DMS 273 treated with DMSO at 0.1 percent for 48 hours (cell line): ENCODE data around the gene PRKCQ.

Experiments
- DNase-seq: peaks from one replicate; lab custom pipeline; 2025; lab: John Stamatoyannopoulos, UW

Gene PRKCQ

GRCh38 chr10:6567884-6568283 lies 12.2 kb downstream of the PRKCQ start:
- DNase-seq, result no peak

GRCh38 chr10:6567203-6567703 lies 12.8 kb downstream of the PRKCQ start:
- no peak for DNase-seq

GRCh38 chr10:6565588-6565987 lies 14.5 kb downstream of the PRKCQ start:
- no peak for DNase-seq

- no peak for DNase-seq
Measured at GRCh38 chr10:6564367-6564766, 15.7 kb downstream of the PRKCQ start.

- DNase-seq, result no peak
Measured at GRCh38 chr10:6563731-6564130, 16.3 kb downstream of the PRKCQ start.

- no peak for DNase-seq
Measured at GRCh38 chr10:6563075-6563474, 17.0 kb downstream of the PRKCQ start.

- DNase-seq, result no peak
Measured at GRCh38 chr10:6562221-6562620, 17.9 kb downstream of the PRKCQ start.

- DNase-seq, result no peak
Measured at GRCh38 chr10:6561552-6561951, 18.5 kb downstream of the PRKCQ start.

GRCh38 chr10:6558759-6559461 lies 21.2 kb downstream of the PRKCQ start:
- no peak for DNase-seq

GRCh38 chr10:6558272-6558671 lies 21.8 kb downstream of the PRKCQ start:
- no peak for DNase-seq

GRCh38 chr10:6553937-6554336 lies 26.1 kb downstream of the PRKCQ start:
- DNase-seq, result no peak

- DNase-seq, result no peak
Measured at GRCh38 chr10:6543431-6544005, 36.6 kb downstream of the PRKCQ start.

GRCh38 chr10:6542999-6543430 lies 37.1 kb downstream of the PRKCQ start:
- DNase-seq, result no peak

- no peak for DNase-seq
Measured at GRCh38 chr10:6539833-6540232, 40.2 kb downstream of the PRKCQ start.

- no peak for DNase-seq
Measured at GRCh38 chr10:6537770-6538169, 42.3 kb downstream of the PRKCQ start.

- no peak for DNase-seq
Measured at GRCh38 chr10:6536102-6536501, 44.0 kb downstream of the PRKCQ start.

- no peak for DNase-seq
Measured at GRCh38 chr10:6535156-6535764, 44.8 kb downstream of the PRKCQ start.

- no peak for DNase-seq
Measured at GRCh38 chr10:6532321-6532720, 47.8 kb downstream of the PRKCQ start.

GRCh38 chr10:6530966-6531365 lies 49.1 kb downstream of the PRKCQ start:
- no peak for DNase-seq

GRCh38 chr10:6530211-6530840 lies 49.8 kb downstream of the PRKCQ start:
- DNase-seq, result no peak

- no peak for DNase-seq
Measured at GRCh38 chr10:6528198-6528950, 51.7 kb downstream of the PRKCQ start.

GRCh38 chr10:6525599-6526165 lies 54.4 kb downstream of the PRKCQ start:
- no peak for DNase-seq
